Measurements from ENCODE around the gene PIGC. TPM values are rescaled to one million over a fixed set of nuclear protein-coding genes. Genes with fewer than 3 reads are reported as not detected.

Gene PIGC
- total RNA-seq (2022; extraction: Qiagen RNA extraction; ENCODE audit: low read depth), result 33.8 to 41.5 TPM (median 36.9 TPM) in 5 replicates

DNA sequence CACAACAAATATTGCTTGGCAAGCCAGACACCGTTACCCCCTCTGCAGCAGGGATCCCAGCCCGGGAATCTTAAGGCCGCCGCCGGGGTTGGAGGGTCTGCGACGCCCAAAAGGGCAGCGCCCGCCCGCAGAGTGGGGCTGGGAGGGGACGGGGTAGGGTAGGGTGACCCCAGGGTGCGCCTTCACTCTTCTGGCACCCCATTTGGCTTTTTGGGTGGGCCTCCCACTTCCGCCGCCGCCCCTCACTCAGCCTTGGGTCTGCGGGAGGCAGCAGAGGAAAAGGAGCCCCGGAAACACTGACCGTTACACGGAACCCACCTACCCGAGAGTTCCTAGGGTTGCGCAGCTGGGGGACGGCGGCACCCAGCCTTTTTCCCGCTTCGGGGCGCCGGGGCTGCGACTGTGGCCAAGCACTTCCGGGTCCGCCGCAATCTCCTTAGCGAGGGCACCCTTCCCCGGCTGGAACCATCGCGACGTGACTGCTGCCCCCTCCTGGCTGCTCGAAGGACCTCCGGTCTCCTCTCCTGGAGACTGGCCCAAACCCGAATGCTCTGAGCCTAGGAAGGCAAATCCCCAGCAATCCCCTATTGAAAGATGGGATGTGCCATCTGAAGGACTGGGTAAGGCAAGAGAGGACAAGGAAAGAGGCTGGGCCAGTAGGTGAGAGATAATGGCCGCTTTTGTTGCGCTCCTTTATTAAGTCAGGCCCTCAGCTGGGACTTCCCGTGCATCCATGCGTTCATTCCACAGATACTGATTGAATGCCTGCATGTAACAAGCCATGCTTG, at the start of gene PIGC:
Gene PIGC, minus strand, starts transcription at position 404 of the 788 bp plus-strand sequence. CDS start 1,447 bp downstream, outside the sequence.

DNA sequence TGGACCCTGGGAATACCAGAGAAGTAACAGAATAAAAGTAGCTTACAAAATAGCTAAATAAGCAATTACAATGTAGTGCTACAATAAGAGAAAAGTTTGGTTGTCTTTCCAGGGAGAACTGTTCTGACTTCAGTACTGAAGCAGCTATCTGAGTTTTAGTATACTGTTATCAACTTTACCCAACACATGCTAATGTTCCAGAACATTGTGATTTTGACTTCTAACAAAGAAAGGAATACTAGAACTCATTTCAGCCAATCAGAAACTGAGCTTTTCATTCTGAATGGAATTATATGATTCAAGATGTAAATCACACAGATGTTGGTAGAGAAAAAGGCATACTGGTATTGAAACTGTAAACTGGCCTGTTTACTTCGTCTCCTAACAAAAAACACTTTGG, 23.5 kb downstream of the PIGC start, which contains the start of gene C1orf105:
Gene C1orf105, plus strand, starts transcription at position 301 of the 400 bp plus-strand sequence. CDS start 201 bp downstream, outside the sequence.

Other genes starting within 250 kb of the PIGC start
- gene C1orf105, start 23.4 kb downstream of the PIGC start, total RNA-seq (2022; extraction: Qiagen RNA extraction; ENCODE audit: low read depth), result 0.14 to 0.33 TPM (median 0.30 TPM) in 3 of 5 replicates, not detected in the others
- gene SUCO, start 89.1 kb upstream of the PIGC start, total RNA-seq (2022; extraction: Qiagen RNA extraction; ENCODE audit: low read depth), result 8.4 to 11.8 TPM (median 9.8 TPM) in 5 replicates
- not detected in 5 replicates for gene FASLG, start 215.0 kb upstream of the PIGC start, total RNA-seq (2022; extraction: Qiagen RNA extraction; ENCODE audit: low read depth)